ENCODE measurements around the gene REP15. TPM values are rescaled to one million over a fixed set of nuclear protein-coding genes. Genes with fewer than 3 reads are reported as not detected.
"Not testable (repeated sequence)": the region's sequence is repeated elsewhere in the genome, so short reads cannot be mapped to it uniquely, and the experiment has no call there.

The REP15 gene
- total and polyA plus RNA-seq, 7 donors: 0.54 to 251 (median 1.7) TPM

DNA sequence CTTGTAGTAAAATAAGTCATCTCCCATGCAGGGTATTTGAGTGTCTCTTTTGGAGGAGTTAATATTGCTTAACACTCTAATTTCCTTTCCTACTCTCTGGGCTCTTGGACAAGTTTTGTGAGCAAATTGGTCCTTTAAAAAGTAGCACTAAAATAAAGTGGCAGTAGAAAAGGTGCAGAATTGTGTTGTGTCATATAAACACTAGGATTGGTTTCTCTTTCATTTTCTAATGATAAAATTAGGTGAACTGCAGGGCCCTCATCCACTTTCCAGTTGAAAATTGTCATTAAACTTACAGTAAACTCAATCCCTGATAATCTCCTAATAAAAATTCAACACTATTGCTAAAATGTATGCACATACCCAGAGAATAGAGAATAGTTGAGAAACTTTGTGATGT lies 42.6 kb upstream of the REP15 start:
- intact Hi-C loops (cut with DNase I): loop anchor here (2.0 kb wide), 1 partner anchor 129 kb away; the partner anchor contains the start of gene PPFIBP1
- H3K4me1 ChIP-seq: no peaks in the 10 kb centered on the region
- H3K9me3 ChIP-seq: no peaks in the 10 kb centered on the region
- H3K27ac ChIP-seq: no peak overlapping the region
- no peak for DNase-seq
- no peak overlapping the region for H3K4me3 ChIP-seq
- H3K27me3 ChIP-seq: no peaks in the 10 kb centered on the region
- H3K36me3 ChIP-seq: peaks cover 0 to 54% (median 7%) of the 10 kb centered on the region in 4 donors
- TF ChIP-seq EP300 (IDR thresholded peaks at IDR 0.05): no peak
- no peak for TF ChIP-seq POLR2AphosphoS5 (IDR thresholded peaks at IDR 0.05)
- no peak for TF ChIP-seq POLR2A (IDR thresholded peaks at IDR 0.05)
- TF ChIP-seq, protein P1, sequence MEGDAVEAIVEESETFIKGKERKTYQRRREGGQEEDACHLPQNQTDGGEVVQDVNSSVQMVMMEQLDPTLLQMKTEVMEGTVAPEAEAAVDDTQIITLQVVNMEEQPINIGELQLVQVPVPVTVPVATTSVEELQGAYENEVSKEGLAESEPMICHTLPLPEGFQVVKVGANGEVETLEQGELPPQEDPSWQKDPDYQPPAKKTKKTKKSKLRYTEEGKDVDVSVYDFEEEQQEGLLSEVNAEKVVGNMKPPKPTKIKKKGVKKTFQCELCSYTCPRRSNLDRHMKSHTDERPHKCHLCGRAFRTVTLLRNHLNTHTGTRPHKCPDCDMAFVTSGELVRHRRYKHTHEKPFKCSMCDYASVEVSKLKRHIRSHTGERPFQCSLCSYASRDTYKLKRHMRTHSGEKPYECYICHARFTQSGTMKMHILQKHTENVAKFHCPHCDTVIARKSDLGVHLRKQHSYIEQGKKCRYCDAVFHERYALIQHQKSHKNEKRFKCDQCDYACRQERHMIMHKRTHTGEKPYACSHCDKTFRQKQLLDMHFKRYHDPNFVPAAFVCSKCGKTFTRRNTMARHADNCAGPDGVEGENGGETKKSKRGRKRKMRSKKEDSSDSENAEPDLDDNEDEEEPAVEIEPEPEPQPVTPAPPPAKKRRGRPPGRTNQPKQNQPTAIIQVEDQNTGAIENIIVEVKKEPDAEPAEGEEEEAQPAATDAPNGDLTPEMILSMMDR (IDR thresholded peaks at IDR 0.05): no peak

DNA sequence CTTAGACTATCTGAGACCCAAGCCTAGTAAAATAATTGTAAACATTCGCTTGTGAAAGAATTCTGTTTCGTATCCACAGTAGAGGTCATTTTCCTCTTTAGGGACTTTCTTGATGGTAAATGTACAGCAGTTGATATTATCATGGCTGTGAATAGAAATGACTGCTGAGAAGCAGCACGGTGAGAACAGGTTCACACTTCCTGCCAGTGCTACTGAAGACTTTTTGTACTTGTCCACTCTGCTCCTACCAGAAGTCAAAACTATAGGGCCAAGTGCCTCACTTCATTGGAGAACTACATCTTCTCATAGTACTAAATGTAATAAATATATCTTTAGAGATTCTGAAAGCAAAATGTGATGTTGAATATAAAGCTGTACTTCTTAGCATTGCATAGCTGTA lies 40.8 kb upstream of the REP15 start:
- 74 to 86% methylated on average over 3 of the region's 3 CpGs for WGBS, 2 donors
- peaks cover 0 to 52% (median 6%) of the 10 kb centered on the region in 4 donors for H3K36me3 ChIP-seq
- H3K4me3 ChIP-seq; H3K4me1 ChIP-seq; H3K9me3 ChIP-seq; H3K27me3 ChIP-seq; DNase-seq; intact Hi-C loops (cut with DNase I); H3K27ac ChIP-seq: not testable (repeated sequence)

DNA sequence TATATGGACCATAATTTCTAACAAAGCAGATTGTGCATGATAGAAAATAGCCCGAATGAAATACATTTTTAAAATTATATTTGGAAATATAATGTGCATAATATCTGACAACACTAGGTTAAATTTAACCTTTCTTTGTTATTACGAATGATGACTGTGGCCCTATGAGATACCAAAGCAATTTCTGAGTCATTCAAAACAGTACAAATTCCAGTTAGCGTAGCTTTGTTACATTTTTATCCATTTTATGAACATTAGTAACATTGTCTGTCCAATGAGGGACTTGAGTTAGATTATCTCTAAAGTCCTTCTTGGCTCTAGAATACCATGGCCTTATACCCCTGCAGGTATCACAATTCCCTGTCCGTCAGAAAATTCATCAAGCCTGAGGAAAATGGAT lies 39.0 kb upstream of the REP15 start:
- Histone ChIP-seq H3K36me3 (peaks cover 0 to 63% (median 11%) of the 10 kb centered on the region in 4 donors), H3K9me3 (no peaks in the 10 kb centered on the region), H3K4me3 (no peak overlapping the region), H3K27ac (no peak overlapping the region), H3K27me3 (no peaks in the 10 kb centered on the region), H3K4me1 (no peaks in the 10 kb centered on the region)
- WGBS, 2 donors: 91 to 95% methylated on average over 4 of the region's 4 CpGs
- TF ChIP-seq EP300 (IDR thresholded peaks at IDR 0.05) (no peak), POLR2AphosphoS5 (IDR thresholded peaks at IDR 0.05) (no peak), POLR2A (IDR thresholded peaks at IDR 0.05) (no peak)
- TF ChIP-seq, protein P1 (IDR thresholded peaks at IDR 0.05): no peak
- no peak for DNase-seq
- intact Hi-C loops (cut with DNase I): no loop called here

DNA sequence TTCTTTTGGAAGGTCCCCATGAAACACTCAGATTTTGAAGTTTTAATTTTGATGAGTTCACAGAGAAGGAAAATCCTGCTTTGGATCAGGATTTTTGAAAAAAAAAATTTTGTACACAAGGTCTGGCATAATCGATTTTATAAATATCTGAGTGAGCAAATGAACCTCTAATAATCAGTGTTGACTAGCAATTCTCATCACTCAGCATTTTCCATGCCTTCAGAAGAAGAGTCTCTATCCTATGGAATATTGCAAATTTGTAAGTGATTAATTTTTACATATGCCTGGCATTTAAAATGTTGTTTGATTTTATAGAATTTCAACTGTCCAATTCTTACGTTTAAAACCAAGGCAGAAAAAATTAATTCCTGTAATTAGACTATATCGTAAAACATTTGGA lies 30.5 kb upstream of the REP15 start:
- intact Hi-C loops (cut with DNase I): no loop called here
- H3K36me3 ChIP-seq: peaks cover 11 to 72% (median 21%) of the 10 kb centered on the region in 4 donors
- 77 to 85% methylated on average over 3 of the region's 3 CpGs for WGBS, 2 donors
- H3K27me3 ChIP-seq: no peaks in the 10 kb centered on the region
- H3K27ac ChIP-seq: no peak overlapping the region
- H3K4me1 ChIP-seq: no peaks in the 10 kb centered on the region
- DNase-seq: no peak
- no peak overlapping the region for H3K4me3 ChIP-seq
- TF ChIP-seq, protein P1 (IDR thresholded peaks at IDR 0.05): no peak
- no peak for TF ChIP-seq EP300 (IDR thresholded peaks at IDR 0.05)
- TF ChIP-seq POLR2AphosphoS5 (IDR thresholded peaks at IDR 0.05): no peak
- no peak for TF ChIP-seq POLR2A (IDR thresholded peaks at IDR 0.05)
- H3K9me3 ChIP-seq: no peaks in the 10 kb centered on the region

DNA sequence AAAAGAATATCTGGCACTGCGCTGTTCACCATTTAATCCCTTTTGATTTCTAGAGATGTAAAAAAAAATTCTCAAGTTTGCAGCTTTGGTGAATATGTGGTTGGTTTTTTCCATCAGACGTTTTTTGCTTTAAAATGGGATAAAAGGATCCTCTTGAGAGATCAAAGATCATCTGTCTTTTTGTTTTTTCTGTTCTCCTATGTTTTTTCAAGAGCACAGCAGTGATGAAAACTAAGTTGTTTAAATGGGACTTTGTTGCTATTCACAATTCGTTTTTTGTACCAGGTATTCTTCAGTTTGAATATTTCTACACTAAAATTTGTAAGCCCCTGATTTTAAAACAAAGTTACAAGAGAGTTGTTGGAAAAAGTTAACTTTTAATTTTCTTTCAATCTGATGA lies 29.7 kb upstream of the REP15 start:
- H3K27ac ChIP-seq: no peak overlapping the region
- no peaks in the 10 kb centered on the region for H3K4me1 ChIP-seq
- intact Hi-C loops (cut with DNase I): no loop called here
- TF ChIP-seq POLR2A (IDR thresholded peaks at IDR 0.05): no peak
- TF ChIP-seq, protein P1 (IDR thresholded peaks at IDR 0.05): no peak
- no peak for TF ChIP-seq EP300 (IDR thresholded peaks at IDR 0.05)
- TF ChIP-seq POLR2AphosphoS5 (IDR thresholded peaks at IDR 0.05): no peak
- H3K27me3 ChIP-seq: no peaks in the 10 kb centered on the region
- no peak overlapping the region for H3K4me3 ChIP-seq
- no peaks in the 10 kb centered on the region for H3K9me3 ChIP-seq
- no peak for DNase-seq
- H3K36me3 ChIP-seq: peaks cover 14 to 68% (median 16%) of the 10 kb centered on the region in 4 donors
- 45 to 55% methylated on average over 3 of the region's 3 CpGs for WGBS, 2 donors

All from sigmoid colon (tissue), 7 donors.